ENCODE results near the gene RHOH.

RHOH gene

DNA sequence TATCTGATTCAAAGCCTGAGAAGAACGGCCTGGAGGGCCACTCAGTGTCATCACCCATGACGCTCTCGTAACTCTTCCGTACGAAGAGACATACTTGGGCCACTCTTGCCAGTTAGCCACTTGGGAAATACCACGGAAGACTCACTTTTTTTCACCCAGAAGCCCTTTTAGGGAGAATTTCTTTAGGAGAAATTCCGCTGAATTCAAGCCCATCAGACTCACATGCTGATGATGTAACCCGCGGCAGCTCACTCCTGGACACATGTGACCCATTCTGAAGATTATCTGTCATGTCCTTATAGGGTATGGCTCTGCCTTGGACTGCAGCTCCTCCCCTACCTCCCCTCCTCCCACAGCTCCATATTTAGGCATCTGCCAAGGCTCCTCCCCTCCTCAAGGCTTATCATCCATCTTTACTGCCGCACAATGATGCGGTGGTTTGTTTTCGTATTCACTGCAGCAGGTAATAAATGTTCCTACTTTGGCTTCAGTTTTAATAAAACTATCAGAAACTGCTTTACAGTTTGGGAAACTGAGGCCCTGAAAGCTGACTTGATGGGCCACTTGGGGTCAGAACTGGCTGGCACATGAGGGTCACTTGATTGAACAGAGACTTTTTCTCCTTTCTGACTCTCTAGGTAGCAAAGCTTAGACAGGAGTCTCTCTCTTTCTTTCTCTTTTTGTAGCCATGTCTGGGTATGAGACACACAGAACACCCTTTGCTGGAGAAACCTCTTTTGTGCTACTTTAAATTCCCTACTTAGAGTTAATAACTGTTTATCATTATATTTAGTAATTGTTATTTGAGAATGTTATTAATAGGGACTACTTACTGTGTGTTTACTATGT lies 42.1 kb downstream of the RHOH start:
- DNase-seq: no peak

DNA sequence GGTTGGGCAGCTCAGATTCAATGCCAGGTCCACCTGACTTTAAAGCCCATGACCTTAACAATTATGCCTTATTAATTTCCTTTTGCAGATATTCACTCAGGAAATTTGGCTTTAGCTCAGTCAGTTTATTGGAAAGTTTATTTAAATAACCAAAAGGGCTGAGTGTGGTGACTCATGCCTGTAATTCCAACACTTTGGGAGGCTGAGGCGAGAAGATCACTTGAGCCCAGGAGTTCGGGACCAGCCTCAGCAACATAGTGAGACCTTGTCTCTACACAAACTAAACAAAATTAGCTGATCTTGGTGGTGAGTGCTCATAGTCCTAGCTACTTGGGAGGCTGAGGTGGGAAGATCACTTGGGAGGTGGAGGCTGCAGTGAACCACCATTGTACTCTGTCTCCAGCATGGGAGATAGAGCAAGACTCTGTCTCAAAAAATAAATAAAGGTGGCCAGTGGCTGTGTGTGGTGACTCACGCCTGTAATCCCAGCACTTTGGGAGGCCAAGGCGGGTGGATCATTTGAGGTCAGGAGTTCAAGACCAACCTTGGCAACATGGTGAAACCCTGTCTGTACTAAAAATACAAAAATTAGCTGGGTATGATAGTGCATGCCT lies 43.3 kb downstream of the RHOH start:
- no peak for DNase-seq

DNA sequence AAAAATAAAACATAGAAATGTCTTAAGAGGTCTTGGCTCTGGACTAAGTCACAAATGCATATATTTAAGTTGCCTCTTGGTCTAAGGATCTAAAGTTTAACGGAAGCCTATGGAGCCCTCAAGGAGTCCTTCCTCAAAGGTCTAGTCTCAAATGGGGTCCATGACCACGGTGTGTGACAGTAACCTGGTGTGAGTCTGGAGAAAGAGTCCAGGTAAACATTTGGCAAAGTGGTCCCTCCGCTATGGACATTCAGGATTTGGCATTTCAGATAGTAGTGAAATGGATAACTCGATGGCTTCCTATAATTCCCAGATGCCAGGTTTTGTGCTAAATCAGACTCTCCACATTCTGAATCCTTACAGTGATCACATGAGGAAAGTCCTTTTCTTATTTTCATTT lies 44.2 kb downstream of the RHOH start:
- DNase-seq: no peak

DNA sequence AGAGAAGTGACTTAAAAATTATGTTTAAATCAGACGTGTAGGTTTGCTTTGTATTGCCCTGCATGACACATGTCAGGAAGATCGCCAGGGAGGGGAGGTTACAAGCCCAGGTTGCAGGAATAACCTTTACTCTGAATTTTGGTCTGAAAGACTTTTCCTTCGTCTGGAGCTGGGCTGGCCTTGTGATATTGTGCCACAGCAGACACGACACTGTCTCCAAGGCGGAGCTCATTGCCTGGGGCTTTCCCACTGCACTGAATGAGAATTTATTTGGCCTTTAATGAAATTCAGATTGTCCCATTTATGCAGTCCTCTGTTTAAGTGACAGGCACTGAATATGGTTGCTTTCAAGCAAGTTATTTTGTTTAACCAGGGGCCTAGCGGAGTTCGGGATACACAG lies 45.1 kb downstream of the RHOH start:
- DNase-seq: no peak

DNA sequence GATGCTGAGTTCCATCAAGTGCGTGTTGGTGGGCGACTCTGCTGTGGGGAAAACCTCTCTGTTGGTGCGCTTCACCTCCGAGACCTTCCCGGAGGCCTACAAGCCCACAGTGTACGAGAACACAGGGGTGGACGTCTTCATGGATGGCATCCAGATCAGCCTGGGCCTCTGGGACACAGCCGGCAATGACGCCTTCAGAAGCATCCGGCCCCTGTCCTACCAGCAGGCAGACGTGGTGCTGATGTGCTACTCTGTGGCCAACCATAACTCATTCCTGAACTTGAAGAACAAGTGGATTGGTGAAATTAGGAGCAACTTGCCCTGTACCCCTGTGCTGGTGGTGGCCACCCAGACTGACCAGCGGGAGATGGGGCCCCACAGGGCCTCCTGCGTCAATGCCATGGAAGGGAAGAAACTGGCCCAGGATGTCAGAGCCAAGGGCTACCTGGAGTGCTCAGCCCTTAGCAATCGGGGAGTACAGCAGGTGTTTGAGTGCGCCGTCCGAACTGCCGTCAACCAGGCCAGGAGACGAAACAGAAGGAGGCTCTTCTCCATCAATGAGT lies 46.6 kb downstream of the RHOH start:
- no peak for DNase-seq

DNA sequence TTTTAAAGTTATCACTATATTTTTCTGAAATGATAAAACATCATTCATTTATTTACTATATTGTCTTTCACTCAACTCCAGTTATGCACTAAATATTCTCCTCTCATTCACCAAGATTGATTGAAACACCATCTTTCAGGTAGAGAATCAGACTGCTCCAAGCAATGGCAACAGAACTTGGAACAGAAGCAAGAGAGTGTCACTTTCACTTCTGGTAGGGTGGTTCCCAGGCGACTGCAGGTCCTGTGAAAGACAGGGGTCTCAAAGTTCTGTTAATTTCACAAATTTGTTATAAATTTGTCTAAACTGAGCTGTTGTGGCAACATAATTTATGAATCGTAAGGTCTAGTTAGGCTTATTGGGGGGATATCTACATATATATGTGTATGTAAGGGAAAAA lies 47.8 kb downstream of the RHOH start:
- no peak for DNase-seq

DNA sequence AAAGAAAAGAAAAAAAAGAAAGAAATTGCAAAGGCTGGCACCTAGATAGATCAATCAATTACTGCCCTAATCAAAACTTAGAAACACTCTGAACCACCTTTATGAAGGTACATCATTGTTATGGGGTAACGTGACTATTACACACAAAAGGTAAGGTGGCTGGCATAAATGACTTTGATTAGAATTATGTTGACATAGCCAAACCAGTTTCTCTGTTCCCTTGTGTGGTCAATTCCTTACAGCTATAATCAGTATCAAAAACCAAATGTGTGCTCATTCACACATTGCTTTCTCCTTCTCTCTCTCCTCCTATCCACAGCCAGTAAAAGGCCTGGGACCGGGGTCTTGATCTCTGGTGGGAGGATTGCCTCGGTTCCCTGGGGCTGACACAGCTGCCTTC lies 48.7 kb downstream of the RHOH start:
- no peak for DNase-seq

DNA sequence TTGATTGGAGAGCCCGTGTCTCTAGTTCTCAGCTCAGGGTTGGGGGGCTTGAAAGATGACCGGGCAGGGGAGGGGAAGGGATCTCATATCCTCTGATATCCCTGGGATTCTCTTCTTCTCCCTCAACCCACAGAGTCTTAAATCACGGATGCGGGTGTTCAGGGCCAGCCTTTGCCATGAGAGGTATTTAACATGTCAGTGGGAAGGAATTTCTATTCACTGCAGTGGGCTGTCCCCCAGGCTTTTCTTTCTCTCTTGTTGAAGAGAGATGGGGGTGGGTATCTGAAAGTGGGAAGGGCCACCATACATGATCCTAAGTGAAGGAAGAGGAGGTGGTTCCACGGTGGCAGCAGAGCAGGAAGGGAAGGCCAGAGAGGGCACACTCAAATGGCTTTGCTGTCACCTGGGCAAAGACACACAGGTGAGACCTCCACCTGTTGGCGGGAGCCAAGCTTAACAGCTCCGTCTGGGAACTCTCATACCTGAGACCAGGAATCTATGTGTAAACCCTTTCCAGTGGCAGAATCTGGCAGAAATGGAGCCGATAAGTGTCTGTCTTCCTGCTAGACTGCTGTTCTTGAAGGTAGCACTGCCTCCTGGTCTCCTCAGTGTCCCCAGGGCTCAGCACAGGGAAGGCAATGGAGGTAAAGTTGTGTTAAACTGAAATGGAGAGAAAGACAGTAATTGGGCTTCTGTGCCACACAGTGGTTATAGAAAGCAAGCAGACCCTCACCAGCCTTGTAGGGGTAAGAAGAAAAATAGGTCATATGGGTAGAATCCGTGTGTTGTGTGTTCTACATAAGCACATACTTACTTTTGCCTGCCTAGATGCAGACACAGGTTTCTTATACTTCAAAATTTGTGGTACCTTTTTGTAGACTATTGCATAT lies 49.4 kb downstream of the RHOH start:
- no peak for DNase-seq

DNA sequence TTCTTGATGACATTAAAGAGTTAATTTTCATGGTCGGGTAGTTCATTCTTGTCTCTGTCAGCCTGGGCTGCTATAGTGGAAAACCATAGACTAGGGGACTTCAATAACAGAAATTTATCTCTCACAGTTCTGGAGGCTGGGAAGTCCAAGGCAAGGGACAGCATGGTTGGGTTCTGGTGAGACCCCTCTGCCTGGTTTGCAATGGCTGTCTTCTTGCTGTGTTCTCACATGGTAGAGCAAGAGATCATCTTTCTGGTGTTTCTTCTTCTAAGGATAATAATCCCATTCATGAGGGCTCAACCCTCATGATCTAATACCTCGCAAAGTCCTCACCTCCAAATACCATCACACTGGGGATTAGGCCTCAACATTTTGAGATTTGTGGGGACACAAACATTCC lies 50.1 kb downstream of the RHOH start:
- no peak for DNase-seq

DNA sequence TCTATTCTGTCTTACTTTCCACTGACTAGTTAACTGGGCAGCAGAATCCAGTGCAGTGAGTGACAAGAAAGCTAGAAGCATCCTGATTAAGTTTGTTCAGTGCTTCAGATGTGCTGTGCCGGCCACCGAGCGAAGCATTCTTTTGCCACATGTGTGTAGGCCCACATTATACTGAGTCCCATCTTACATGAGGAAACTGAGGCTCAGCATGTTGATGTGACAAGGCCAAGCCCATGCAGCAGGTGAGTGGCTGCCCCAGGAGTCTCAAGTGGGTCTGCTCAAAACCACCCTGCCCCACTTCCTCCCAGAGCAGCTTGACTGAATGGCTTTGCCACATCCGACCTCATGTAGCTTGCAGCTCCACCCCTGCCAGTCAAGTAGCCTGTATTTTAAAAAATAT lies 50.5 kb downstream of the RHOH start:
- no peak for DNase-seq

DNA sequence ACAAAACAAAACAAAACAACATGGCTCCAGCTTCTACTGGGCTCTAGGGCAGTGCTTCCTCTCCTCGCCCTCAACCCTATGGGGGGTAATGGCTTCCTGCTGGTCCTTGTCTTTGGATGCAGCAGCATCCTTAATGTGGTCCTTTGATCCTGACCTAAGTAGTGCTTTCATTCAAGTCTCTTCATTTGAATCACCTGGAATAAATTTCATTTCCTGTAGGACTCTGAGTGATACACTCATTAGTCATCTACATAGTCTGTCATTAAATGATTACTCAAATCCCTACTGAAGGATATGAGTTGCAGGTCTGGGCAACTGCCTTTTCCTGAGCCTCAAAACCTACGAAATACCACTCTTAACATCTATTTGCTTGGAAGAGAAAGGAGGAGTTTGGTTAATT lies 54.5 kb downstream of the RHOH start:
- no peak for DNase-seq

DNA sequence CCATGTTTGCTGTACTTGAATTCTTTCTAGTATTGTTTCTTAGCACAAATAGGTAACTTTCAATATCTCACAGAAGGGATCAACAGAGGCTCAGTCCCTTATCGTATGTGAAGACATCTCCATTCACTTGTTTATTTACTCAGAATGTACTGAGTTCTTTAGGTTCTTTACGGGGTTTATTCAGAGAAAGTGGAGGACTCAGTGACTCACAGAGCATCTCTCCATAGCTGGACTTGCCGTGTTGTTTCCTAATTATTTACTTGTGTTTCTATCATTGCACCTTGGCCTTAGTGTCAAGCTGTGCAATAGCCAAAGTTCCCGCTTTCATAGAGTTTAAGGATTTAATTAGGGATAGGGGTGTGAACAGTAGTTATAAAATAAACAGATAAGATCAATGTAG lies 57.1 kb downstream of the RHOH start:
- no peak for DNase-seq

DNA sequence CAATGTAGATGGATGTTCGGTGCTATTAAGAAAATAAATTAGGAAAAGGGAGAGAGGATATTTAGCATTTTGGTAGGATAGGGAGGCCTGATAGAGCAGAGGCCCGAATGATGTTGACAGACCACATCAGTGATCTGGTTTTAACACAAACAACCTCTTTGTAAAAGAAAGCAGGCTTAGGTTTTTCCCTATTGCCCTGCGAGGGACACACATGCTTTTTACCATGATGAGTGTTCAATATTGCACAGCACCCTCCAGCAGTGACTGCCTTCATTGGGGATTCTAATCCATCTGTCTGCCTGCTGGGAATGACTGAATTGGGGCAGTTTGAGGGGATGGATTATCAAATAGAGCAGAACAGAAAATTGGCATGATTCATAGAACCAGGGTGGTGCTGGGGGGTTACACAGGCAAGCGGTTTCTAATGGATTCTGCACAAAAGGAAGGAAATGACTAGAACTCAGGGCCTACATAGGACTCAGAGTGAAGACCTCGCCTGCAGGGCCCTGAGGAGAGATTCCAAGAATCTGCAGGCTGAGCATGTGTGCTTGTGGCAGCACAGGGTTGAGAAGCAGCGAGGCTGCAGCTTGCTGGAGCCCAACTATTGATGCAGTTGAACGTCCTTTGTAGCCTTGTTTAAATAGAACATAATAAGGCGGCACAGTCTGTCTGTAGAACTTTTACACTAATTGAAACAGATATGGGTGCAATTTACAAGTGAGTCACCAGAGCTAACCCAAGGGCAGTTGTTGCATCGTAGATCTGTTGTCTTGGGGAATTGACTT lies 58.0 kb downstream of the RHOH start:
- no peak for DNase-seq

DNA sequence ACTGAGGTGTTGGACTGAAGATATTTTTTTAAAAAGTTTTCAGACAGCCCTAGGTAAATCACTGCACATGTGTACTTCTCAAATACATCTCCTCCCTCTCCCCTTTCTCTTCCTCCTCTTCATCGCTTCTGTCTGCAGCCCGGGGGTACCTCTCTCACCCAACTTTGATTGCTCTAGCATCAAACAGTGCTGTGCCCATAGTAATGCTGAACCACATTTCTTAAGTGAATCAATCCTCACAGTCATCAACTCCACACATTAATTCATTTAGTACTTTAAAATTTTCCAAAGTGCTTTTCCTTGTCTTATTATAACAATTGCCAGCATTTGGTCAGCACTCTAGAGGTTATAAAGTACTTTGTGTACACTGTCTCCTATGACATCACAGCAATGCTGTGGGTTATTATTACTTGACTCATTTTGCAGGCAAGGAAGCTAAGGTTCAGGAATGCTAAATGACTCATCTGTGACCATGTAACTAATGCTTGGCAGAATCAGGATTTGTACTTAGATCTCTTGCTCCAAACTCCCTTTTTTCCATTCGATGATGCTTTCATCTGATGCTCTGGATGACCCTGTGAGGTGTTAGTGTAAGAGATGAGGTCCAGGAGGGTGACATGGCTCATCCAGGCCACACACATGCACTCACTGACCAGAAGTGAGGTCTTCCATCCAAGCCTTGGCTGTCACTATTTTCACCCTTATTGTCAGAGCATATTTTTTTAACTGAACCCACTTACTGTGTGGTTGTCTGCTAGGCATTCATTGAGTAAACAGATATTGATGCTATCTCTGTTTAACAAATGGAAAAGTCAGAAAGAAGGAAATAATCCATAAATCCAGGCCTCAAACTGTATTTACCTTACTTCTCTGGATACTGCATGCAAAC lies 58.8 kb downstream of the RHOH start:
- no peak for DNase-seq

DNA sequence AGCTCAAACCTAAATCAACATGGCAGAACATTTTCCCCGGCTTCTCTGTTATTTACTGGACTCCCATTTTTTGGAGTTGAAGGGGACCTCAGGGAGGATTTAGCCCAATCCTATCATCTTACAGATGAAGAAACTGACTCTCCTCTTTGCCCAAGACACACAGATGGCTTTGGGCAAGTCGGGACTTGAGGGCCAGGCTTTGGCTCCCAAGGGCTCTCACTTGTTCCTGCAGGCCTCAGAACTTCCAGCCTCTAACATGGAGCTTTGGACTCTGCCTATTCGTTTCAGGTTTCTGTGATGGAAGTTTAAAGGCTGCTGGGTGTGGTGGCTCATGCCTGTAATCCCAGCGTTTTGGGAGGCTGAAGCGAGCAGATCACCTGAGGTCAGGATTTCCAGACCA lies 59.5 kb downstream of the RHOH start:
- DNase-seq: no peak

DNA sequence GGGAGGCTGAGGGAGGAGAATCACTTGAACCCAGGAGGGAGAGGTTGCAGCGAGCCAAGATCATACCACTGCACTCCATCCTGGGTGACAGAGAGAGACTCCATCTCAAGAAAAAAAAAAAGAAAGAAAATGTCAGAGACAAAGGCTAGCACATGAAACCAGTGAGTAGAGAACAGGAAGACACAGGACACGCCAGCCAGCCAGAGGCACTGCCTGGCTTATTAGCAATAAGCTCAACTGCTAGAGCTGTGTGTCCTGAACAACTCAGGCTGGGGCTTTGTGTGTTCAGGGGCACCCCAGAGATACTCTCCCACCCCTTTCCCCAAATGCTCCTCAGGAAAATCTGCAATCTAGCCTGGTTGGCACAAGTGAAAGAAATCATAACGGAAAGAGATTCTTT lies 60.0 kb downstream of the RHOH start:
- DNase-seq: no peak

DNA sequence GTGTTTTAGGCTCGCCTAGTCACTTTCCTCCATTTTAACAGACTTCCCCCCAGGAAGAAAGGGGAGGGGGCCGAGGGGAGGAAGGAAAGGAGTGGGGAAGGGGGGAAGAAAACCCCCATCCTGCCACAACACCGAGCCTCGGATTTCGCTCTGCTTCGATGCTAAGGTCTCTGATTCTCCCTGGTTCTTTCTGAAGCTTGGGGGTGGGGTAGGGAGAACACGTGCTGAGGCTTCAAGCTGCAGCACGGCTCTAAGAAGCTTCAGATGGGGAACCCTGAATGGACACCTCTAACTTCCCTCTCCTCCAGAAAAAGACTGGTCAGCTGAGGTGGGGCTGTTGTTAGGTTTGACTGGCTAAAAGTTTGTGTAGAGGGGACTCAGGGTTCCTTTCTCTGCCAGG lies 61.8 kb downstream of the RHOH start:
- no peak for DNase-seq

DNA sequence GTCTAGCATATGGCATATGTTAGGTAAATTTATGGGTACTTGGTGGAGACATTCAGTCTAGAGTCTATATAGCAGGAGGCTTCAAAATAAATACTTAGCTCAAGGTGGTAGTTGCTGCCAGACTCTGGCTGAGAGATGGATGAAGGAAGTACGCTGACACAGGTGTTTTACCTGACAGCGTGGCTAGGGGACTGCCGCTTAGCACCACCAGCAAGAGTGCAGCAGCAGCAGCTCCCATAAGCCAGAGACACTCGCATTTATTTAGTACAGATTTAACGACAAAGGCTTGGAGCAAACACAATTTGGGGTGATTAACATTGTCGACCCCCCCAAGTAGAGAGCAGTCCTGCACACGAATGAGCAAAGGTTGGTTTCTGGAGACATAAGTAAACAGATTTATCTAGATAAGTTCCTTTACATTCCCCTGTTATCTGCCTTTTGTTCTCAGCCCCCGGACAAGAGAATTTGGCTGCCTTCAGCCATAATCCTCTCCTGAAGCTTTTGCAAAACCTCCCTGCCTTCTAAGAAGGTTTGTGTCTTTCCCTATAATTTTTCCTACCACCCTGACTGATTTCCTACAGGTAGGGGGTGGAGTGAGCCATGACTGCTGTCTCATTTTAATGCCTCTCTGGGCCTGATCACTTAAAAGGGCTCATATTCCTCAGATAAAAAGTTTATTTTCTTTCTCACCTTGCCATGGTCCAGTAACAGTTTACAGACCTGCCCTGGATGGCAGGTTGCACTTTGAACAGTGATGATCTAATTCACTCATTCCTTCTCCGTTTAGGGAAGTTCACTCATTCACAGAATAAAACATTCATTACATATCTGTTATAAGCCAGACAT lies 64.6 kb downstream of the RHOH start:
- no peak for DNase-seq

DNA sequence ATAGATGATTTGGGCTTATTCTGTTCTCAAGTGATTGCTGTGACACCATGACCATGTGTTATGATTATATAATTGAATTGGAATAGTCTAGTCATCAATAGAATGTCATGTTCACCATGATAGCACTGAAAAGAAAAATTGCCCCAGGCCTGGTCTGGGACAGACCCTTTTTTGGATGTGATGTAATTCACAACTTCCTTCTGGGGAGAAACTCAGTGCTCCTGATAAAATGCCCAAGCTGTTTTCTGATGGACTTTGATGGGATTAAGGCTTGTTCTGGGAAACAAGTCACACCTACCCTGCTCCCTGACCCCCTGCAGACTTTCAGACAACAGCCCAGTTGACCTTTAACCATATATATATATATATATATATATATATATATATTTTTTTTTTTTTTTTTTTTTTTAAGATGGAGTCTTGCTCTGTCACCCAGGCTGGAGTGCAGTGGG lies 65.3 kb downstream of the RHOH start:
- DNase-seq: no peak

DNA sequence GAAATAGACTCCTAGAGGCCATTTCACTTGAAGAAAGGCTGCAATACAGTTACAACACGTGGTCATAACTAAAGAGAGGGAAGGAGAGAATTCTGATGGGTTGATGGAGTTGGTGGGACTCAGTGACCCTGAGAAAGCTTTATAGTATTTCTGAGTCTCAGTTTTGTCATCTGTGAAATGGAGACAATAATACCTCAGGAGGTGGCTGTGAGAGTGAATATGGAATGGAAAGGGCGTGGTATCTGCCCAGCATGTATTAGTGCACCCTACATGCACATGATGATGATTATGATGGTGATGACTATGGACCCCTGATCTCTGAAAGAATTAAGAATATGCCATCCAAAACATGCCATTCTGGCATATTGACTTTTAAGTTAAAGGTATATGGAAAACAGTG lies 66.0 kb downstream of the RHOH start:
- DNase-seq: no peak

DNA sequence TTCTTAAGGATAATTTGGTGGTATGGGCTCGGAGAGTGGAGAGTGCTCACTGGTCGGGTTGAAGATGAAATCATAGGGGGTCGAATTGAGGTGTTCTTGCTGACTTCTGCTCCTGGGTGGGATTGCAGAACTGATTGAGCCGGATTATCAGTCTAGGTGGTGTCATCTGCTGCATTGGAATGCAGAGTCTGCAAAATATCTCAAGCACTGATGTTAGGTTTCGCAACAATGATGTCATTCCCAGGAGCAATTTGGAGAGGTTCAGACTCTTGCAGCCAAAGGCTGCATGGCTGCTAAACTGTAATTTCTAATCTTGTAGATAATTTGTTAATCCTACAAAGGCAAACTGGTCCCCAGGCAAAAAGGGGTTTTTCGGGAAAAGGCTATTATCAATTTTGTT lies 67.7 kb downstream of the RHOH start:
- DNase-seq: no peak
